ENCODE results near the gene NCK1. TPM values are rescaled to one million over a fixed set of nuclear protein-coding genes. Genes with fewer than 3 reads are reported as not detected.

The NCK1 gene
- total RNA-seq, 1 experiment from 2014 or later: 25.6 TPM

DNA sequence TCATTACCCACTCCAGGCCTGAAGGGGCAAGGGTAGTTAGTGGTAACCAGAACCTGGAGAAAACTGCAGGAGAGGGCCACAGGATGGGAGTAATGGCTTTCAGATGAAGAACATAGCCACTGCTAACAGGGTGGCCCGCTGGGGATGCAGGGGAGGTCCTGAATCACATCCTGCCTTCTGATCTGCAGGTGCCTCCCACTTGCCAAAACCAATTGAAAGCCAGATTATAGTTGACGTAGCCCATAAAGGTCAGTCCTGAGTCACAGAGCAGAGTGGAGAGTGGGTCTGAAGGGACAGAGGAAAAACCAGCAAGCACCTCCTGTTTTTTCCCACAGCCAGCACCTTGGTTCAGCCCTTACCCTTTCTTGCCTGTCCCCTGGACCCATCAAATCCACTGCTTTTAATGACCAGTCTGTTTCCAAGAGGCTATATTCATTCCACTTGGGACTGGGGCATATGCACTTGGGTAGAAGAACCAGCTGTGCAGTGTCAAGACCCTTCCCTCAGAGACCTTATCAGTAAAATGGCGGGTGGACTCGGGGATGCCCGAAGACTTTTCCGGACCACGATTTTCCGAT is 43.7 kb upstream of the NCK1 start:
- peak; percentile 67 for DNase-seq (ENCODE audit: low read depth, low spot score)
- Histone ChIP-seq H3K27ac (ENCODE audit: low read depth, low read length) (peak overlapping the region; percentile 61; the same call in 1 of the 2 replicates), H3K9me2 (ENCODE audit: insufficient read depth) (no peaks in the 10 kb centered on the region), H3K27me3 (ENCODE audit: insufficient read depth, low read length) (no peaks in the 10 kb centered on the region), H3K9me3 (ENCODE audit: control insufficient read depth in 1 of 2, insufficient read depth in 1 of 2, low read depth in 1 of 2, low read length in 2 of 2) (no peaks in the 10 kb centered on the region), H4K20me1 (ENCODE audit: insufficient read depth) (no peaks in the 10 kb centered on the region), H3K4me3 (replicated peaks in 1 of 2; ENCODE audit: low read depth in 1 of 2, low read length in 2 of 2) (peak overlapping the region; percentile 56 to 65), H3K36me3 (ENCODE audit: control insufficient read depth in 1 of 2, insufficient read depth in 2 of 2, low read length in 2 of 2) (no peaks in the 10 kb centered on the region), H3K4me1 (ENCODE audit: control insufficient read depth in 1 of 2, insufficient read depth in 2 of 2, low read length in 2 of 2) (peaks cover 0 to 20% of the 10 kb centered on the region in 2 experiments; a peak in 2 of 4 replicates), H3K9ac (ENCODE audit: low read length) (peak overlapping the region; percentile 64), H3K79me2 (ENCODE audit: insufficient read depth, low read length) (no peaks in the 10 kb centered on the region; the same call in 1 of the 2 replicates), H2AFZ (ENCODE audit: low read depth, low read length, poor library complexity, severe bottlenecking) (peak overlapping the region; percentile 69), H3K4me2 (ENCODE audit: low read length) (peak overlapping the region; percentile 86)
- intact Hi-C loops (cut with micrococcal nuclease): no loop called here
- no TSS peak for BruUV-seq (replicated peaks)
- ChIA-PET POLR2A (no interaction called here), RAD21 (ENCODE audit: low non-redundant PET in 1 of 2, low total read pairs in 2 of 2, uncharacterized antibody in 2 of 2, unreplicated experiment in 2 of 2) (no interaction called here), CTCF (no interaction called here)
- peak; percentile 82 for ATAC-seq
- TF ChIP-seq SP1 (IDR thresholded peaks at IDR 0.05; ENCODE audit: low read depth) (peak; percentile 46; the same call in 1 of the 2 replicates), TCF7L2 (IDR thresholded peaks at IDR 0.05; ENCODE audit: borderline replicate concordance, extremely low read depth, insufficient read depth, insufficient read length) (peak; percentile 53), POLR2AphosphoS5 (IDR thresholded peaks at IDR 0.05; ENCODE audit: low read depth, low read length) (peak; percentile 94), SIN3A (IDR thresholded peaks at IDR 0.05; ENCODE audit: low read depth) (peak; percentile 12; the same call in 1 of the 2 replicates), RAD21 (IDR thresholded peaks at IDR 0.05; ENCODE audit: low read depth) (peak; percentile 32), ELF1 (IDR thresholded peaks at IDR 0.05; ENCODE audit: borderline replicate concordance, low read depth) (no peak)
- TF ChIP-seq, protein P1, sequence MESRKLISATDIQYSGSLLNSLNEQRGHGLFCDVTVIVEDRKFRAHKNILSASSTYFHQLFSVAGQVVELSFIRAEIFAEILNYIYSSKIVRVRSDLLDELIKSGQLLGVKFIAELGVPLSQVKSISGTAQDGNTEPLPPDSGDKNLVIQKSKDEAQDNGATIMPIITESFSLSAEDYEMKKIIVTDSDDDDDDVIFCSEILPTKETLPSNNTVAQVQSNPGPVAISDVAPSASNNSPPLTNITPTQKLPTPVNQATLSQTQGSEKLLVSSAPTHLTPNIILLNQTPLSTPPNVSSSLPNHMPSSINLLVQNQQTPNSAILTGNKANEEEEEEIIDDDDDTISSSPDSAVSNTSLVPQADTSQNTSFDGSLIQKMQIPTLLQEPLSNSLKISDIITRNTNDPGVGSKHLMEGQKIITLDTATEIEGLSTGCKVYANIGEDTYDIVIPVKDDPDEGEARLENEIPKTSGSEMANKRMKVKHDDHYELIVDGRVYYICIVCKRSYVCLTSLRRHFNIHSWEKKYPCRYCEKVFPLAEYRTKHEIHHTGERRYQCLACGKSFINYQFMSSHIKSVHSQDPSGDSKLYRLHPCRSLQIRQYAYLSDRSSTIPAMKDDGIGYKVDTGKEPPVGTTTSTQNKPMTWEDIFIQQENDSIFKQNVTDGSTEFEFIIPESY (IDR thresholded peaks at IDR 0.05; ENCODE audit: extremely low read depth, insufficient replicate concordance, low read length): no peak
